Liver (tissue), 9 donors: Measurements from ENCODE around the gene TSC22D2. TPM values are rescaled to one million over a fixed set of nuclear protein-coding genes. Genes with fewer than 3 reads are reported as not detected.
A peak's percentile ranks its signal among the peaks of the same experiment; 100 is the strongest.

Experiments used
- DNase-seq: peaks from one replicate; pipeline ENCODE4 v3.0.0-alpha.2; 2017; ENCODE audit warnings: low spot score
- H3K27ac ChIP-seq, 2 donors: one replicate each; pipeline ENCODE4 v1.7.0; 2013; ENCODE audit warnings: inconsistent platforms in 2 of 2, low read length in 2 of 2, control low read depth in 1 of 2, low read depth in 1 of 2, mild to moderate bottlenecking in 1 of 2
- H3K27me3 ChIP-seq, 4 donors: one replicate each; pipeline versions ENCODE4 v1.6.1 to v1.7.0; 2013; ENCODE audit warnings: low read length in 3 of 4, inconsistent platforms in 1 of 4, mild to moderate bottlenecking in 1 of 4, moderate library complexity in 1 of 4; ENCODE audit not compliant: control insufficient read depth in 4 of 4, insufficient read depth in 4 of 4
- H3K36me3 ChIP-seq, 4 donors: one replicate each; pipeline versions ENCODE4 v1.6.1 to v1.7.0; 2013; ENCODE audit warnings: low read length in 3 of 4, mild to moderate bottlenecking in 3 of 4, low read depth in 1 of 4, moderate library complexity in 1 of 4; ENCODE audit not compliant: control insufficient read depth in 4 of 4, insufficient read depth in 3 of 4
- H3K4me1 ChIP-seq, 4 donors: one replicate each; pipeline versions ENCODE4 v1.6.1 to v1.7.0; 2013; ENCODE audit warnings: low read length in 3 of 4, mild to moderate bottlenecking in 3 of 4, moderate library complexity in 1 of 4; ENCODE audit not compliant: control insufficient read depth in 4 of 4, insufficient read depth in 4 of 4
- H3K4me3 ChIP-seq, 3 donors: one replicate each; pipeline versions ENCODE4 v1.6.1 to v1.7.0; 2013; ENCODE audit warnings: low read length in 3 of 3, control low read depth in 1 of 3, low read depth in 1 of 3, mild to moderate bottlenecking in 1 of 3
- H3K9ac ChIP-seq, 2 donors: one replicate each; pipeline ENCODE4 v1.7.0; 2013; ENCODE audit warnings: low read length in 2 of 2, mild to moderate bottlenecking in 2 of 2, moderate library complexity in 2 of 2, control low read depth in 1 of 2, low read depth in 1 of 2
- H3K9me3 ChIP-seq, 4 donors: one replicate each; pipeline versions ENCODE4 v1.6.1 to v1.7.0; 2013; ENCODE audit warnings: low read length in 3 of 4; ENCODE audit not compliant: control insufficient read depth in 4 of 4
- ATF3 ChIP-seq: IDR thresholded peaks from 2 replicates; pipeline ENCODE4 v1.6.1; 2016; ENCODE audit warnings: antibody characterized with exemption
- EGR1 ChIP-seq, 2 donors: IDR thresholded peaks; 2 replicates each; pipeline ENCODE4 v1.6.1; 2016 to 2018; ENCODE audit warnings: antibody characterized with exemption in 2 of 2, low read depth in 2 of 2
- FOXA2 ChIP-seq: IDR thresholded peaks from 2 replicates; pipeline ENCODE4 v1.6.1; 2016; ENCODE audit warnings: antibody characterized with exemption
- GABPA ChIP-seq, 2 donors: IDR thresholded peaks in 1 of 2; conservative IDR thresholded peaks in 1 of 2; 2 replicates each; pipeline ENCODE4 v1.6.1; 2016; ENCODE audit warnings: antibody characterized with exemption in 2 of 2, mild to moderate bottlenecking in 1 of 2, moderate library complexity in 1 of 2
- HNF4A ChIP-seq, 2 donors: conservative IDR thresholded peaks; 2 replicates each; pipeline ENCODE4 v1.6.1; 2016; ENCODE audit warnings: antibody characterized with exemption in 2 of 2, mild to moderate bottlenecking in 2 of 2
- HNF4G ChIP-seq: IDR thresholded peaks from 2 replicates; pipeline ENCODE4 v1.6.1; 2016; ENCODE audit warnings: antibody characterized with exemption
- JUND ChIP-seq, 2 donors: IDR thresholded peaks; 2 replicates each; pipeline ENCODE4 v1.6.1; 2016; ENCODE audit warnings: antibody characterized with exemption in 2 of 2
- MAX ChIP-seq: IDR thresholded peaks from 2 replicates; pipeline ENCODE4 v1.6.1; 2016; ENCODE audit warnings: antibody characterized with exemption
- SP1 ChIP-seq: IDR thresholded peaks from 2 replicates; pipeline ENCODE4 v1.6.1; 2018; ENCODE audit warnings: antibody characterized with exemption, mild to moderate bottlenecking
- TAF1 ChIP-seq: conservative IDR thresholded peaks from 2 replicates; pipeline ENCODE4 v1.6.1; 2016; ENCODE audit warnings: antibody characterized with exemption, mild to moderate bottlenecking
- YY1 ChIP-seq: IDR thresholded peaks from 2 replicates; pipeline ENCODE4 v1.6.1; 2016; ENCODE audit warnings: antibody characterized with exemption, mild to moderate bottlenecking
- ZBTB33 ChIP-seq: IDR thresholded peaks from 2 replicates; pipeline ENCODE4 v1.6.1; 2016; ENCODE audit warnings: antibody characterized with exemption
- WGBS: extraction: QIAGEN DNeasy Blood & Tissue Kit; methylation state at CpG from one replicate; pipeline ENCODE4 v1.1.7; 2013; 5-methylcytosine and 5-hydroxymethylcytosine counted together
- polyA plus RNA-seq, 2 donors: library from polyadenylated mRNA; stranded (reverse) in 1 of 2; unstranded in 1 of 2; fragments of 200-250 nt in 1 of 2; fragments of >200 nt in 1 of 2; fragmentation: Nextera tagmentation in 1 of 2; extraction: Ambion mirVana in 1 of 2; gene quantifications; one replicate each; pipeline versions ENCODE4 v1.2.1 to v1.2.3, GENCODE V29; 2013 to 2015
- total RNA-seq, 2 donors: library from RNA; depleted of rRNA; stranded (reverse); fragments of >200 nt; gene quantifications; one replicate each; pipeline ENCODE4 v1.2.3, GENCODE V29; 2014
- donor health status: healthy.
- donor health status: healthy.
- donor health status: healthy.
- donor health status: healthy.
- donor health status: healthy.

The TSC22D2 gene
- total and polyA plus RNA-seq, 4 donors = 4.0 to 9.6 (median 7.8) TPM

DNA sequence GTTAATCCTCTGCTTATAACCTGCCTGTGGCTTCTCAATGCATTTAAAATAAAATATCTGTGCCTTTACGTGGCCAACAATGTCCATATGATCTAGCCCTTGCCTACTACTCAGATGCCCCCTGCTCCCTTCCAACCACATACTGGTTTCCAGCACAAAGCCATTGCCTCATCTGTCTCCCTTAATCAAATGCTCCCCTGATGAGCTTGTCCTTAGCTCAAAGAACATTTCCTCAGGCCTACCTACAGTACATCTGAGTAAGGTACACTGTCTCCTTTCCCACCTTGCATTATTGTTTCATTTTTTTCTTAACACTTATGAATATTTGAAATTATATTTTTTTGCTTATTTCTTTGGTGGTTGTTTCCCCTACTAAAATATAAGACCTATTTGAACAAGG, 5.9 kb upstream of the TSC22D2 start:
- Histone ChIP-seq H3K9ac (no peak overlapping the region), H3K4me1 (no peaks in the 10 kb centered on the region), H3K4me3 (no peak overlapping the region), H3K27ac (no peak overlapping the region), H3K27me3 (no peaks in the 10 kb centered on the region), H3K36me3 (no peaks in the 10 kb centered on the region), H3K9me3 (no peaks in the 10 kb centered on the region)
- DNase-seq = no peak
- TF ChIP-seq HNF4G = no peak
- TF ChIP-seq HNF4A (conservative IDR thresholded peaks at IDR 0.05) = no peak
- no peak for TF ChIP-seq EGR1 (IDR thresholded peaks at IDR 0.05; ENCODE audit: low read depth in 2 of 2)
- no peak for TF ChIP-seq MAX
- WGBS = 98% methylated on average over 1 of the region's 1 CpG

DNA sequence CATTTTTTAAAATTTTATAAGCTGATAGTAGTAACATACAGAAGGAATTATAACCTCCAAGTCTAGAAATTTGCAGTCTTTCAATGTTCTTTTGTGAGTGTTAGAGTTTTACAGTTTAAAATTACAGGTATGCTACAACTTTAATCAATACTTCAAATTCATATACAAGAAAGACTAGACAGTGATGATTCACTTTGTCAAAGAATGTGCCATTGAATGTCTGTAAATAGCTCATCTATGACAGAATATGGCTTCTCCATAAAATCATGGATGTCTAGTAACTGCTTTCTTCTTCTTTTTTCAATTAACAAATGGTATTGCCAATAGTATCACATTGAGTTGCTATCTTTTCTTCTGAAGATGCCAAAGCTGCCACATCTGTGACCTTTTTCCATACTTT, 4.1 kb upstream of the TSC22D2 start:
- no peak for TF ChIP-seq HNF4A (conservative IDR thresholded peaks at IDR 0.05)
- TF ChIP-seq SP1 = no peak
- no peak for TF ChIP-seq ZBTB33
- TF ChIP-seq JUND (IDR thresholded peaks at IDR 0.05) = no peak
- no peak for TF ChIP-seq GABPA (IDR thresholded peaks at IDR 0.05 in 1 of 2, conservative IDR thresholded peaks at IDR 0.05 in 1 of 2)
- no peak for TF ChIP-seq ATF3
- no peak for TF ChIP-seq FOXA2
- no peak for TF ChIP-seq MAX
- TF ChIP-seq EGR1 (IDR thresholded peaks at IDR 0.05; ENCODE audit: low read depth in 2 of 2) = no peak
- TF ChIP-seq TAF1 = no peak
- TF ChIP-seq HNF4G = no peak
- H3K9me3 ChIP-seq = no peaks in the 10 kb centered on the region
- H3K27me3 ChIP-seq = no peaks in the 10 kb centered on the region
- no peaks in the 10 kb centered on the region for H3K36me3 ChIP-seq
- DNase-seq = no peak
- no peak overlapping the region for H3K9ac ChIP-seq
- no peaks in the 10 kb centered on the region for H3K4me1 ChIP-seq
- no peak overlapping the region for H3K27ac ChIP-seq
- H3K4me3 ChIP-seq = no peak overlapping the region

DNA sequence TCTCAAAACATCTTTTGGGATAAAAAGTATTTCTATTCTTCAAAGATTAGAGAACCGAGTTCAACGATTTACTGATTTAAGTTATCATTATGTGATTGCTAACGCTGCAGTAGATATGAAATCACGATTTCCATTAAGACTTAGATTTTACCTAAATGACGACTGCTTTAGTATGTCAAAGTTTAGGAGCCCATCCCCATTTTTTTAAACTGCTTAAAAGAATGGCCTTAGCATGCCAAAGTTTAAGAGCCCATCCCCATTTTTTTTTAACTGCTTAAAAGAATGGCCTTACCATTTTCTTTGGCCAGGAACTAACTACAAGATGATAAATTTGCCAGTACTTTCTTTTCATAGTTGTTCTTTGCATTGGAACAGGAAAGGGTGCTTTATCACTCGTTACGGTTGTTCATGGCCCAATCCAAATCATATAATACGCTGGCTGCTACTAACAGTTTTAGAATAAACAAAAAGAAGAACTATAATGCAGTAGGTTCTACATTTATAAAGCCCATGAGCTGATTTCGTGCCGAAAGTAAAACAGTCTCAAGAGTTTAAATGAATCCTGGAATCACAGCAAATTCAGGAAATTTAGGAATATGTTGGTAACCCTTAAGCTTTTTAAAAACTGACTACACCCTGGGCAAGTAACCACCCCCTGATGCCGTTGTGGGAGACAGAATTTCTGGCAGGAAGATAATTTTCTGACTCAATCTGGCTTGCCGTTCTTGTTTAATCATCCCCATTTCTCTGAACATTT, 869 bp upstream of the TSC22D2 start:
- Histone ChIP-seq H3K4me1 (peaks cover 0 to 5% (median 0%) of the 10 kb centered on the region in 4 donors), H3K36me3 (no peaks in the 10 kb centered on the region), H3K4me3 (peak overlapping the region; percentile 48 to 92 (median 54)), H3K9ac (peak overlapping the region; percentile 69 to 88), H3K9me3 (no peaks in the 10 kb centered on the region), H3K27me3 (no peaks in the 10 kb centered on the region), H3K27ac (peak overlapping the region; percentile 100)
- TF ChIP-seq SP1 = no peak
- no peak for TF ChIP-seq HNF4A (conservative IDR thresholded peaks at IDR 0.05)
- no peak for TF ChIP-seq EGR1 (IDR thresholded peaks at IDR 0.05; ENCODE audit: low read depth in 2 of 2)
- peak in 1 of 2 donors; percentile 21 for TF ChIP-seq JUND (IDR thresholded peaks at IDR 0.05)
- TF ChIP-seq YY1 = peak; percentile 16
- DNase-seq = no peak
- WGBS = 31% methylated on average over 12 of the region's 12 CpGs
